HepG2 (cell line): ENCODE measurements around the gene ALCAM. TPM values are rescaled to one million over a fixed set of nuclear protein-coding genes. Genes with fewer than 3 reads are reported as not detected.
A peak's percentile ranks its signal among the peaks of the same experiment; 100 is the strongest.

Experiments
- AGO1 ChIP-seq: fragments of 200-400 bp; formaldehyde crosslinking; IDR thresholded peaks from 2 replicates; pipeline ENCODE4 v1.6.1; 2017; ENCODE audit warnings: mild to moderate bottlenecking, low read depth, low read length, moderate library complexity; ENCODE audit not compliant: poor library complexity, severe bottlenecking
- AKAP8 ChIP-seq: sonication (generic); formaldehyde crosslinking; IDR thresholded peaks from 2 replicates; pipeline ENCODE4 v1.5.1; 2020; ENCODE audit warnings: mild to moderate bottlenecking, missing genetic modification reagents
- DR1 ChIP-seq: sonication (generic); formaldehyde crosslinking; IDR thresholded peaks from 2 replicates; pipeline ENCODE4 v1.8.0; 2021; ENCODE audit warnings: mild to moderate bottlenecking, missing genetic modification reagents, inconsistent platforms
- EED ChIP-seq: sonication (generic); formaldehyde crosslinking; IDR thresholded peaks from 2 replicates; pipeline ENCODE4 v1.5.0; 2020; ENCODE audit warnings: mild to moderate bottlenecking, missing genetic modification reagents
- HES4 ChIP-seq: sonication (generic); formaldehyde crosslinking; IDR thresholded peaks from 2 replicates; pipeline ENCODE4 v1.9.0; 2021; ENCODE audit warnings: mild to moderate bottlenecking, missing genetic modification reagents, borderline replicate concordance
- PBX3 ChIP-seq: sonication (generic); formaldehyde crosslinking; IDR thresholded peaks from 2 replicates; pipeline ENCODE4 v1.8.1; 2023; ENCODE audit warnings: missing genetic modification reagents, inconsistent platforms, borderline replicate concordance
- TBX2 ChIP-seq: sonication (generic); formaldehyde crosslinking; IDR thresholded peaks from 2 replicates; pipeline ENCODE4 v1.5.0; 2020; ENCODE audit warnings: missing genetic modification reagents, mild to moderate bottlenecking, borderline replicate concordance
- ZBTB7B ChIP-seq: sonication (generic); formaldehyde crosslinking; IDR thresholded peaks from 2 replicates; pipeline ENCODE4 v1.4.0; 2020; ENCODE audit warnings: missing genetic modification reagents
- ZFYVE20 ChIP-seq: sonication (generic); formaldehyde crosslinking; IDR thresholded peaks from 2 replicates; pipeline ENCODE4 v1.8.0; 2023; ENCODE audit warnings: low read depth, mild to moderate bottlenecking, moderate library complexity, missing genetic modification reagents, borderline replicate concordance
- ZMYM4 ChIP-seq: sonication (generic); formaldehyde crosslinking; IDR thresholded peaks from 2 replicates; pipeline ENCODE4 v1.8.1; 2023; ENCODE audit warnings: mild to moderate bottlenecking, missing genetic modification reagents
- ZNF264 ChIP-seq: sonication (generic); formaldehyde crosslinking; IDR thresholded peaks from 2 replicates; pipeline ENCODE4 v1.4.0; 2020; ENCODE audit warnings: missing genetic modification reagents
- polyA plus RNA-seq, 8 experiments: library from polyadenylated mRNA; depleted of rRNA in 3 of 8; stranded (reverse) in 7 of 8; unstranded in 1 of 8; fragments of >200 nt; fragmentation: Illumina TruSeq in 4 of 8; extraction: Trizol in 4 of 8; gene quantifications; 2 replicates each; pipeline versions ENCODE4 v1.2.1 to v1.2.3, GENCODE V29; 2011 to 2016; ENCODE audit warnings: low read depth in 4 of 8, missing spikeins in 1 of 8, mixed read lengths in 1 of 8; ENCODE audit not compliant: insufficient read depth in 1 of 8
- total RNA-seq, 5 experiments: library from RNA; depleted of rRNA; stranded (reverse); fragments of >200 nt; fragmentation: Illumina TruSeq; extraction: Trizol; gene quantifications; 2 replicates each; pipeline ENCODE4 v1.2.3, GENCODE V29; 2016; ENCODE audit warnings: low read depth in 1 of 5
- TF ChIP-seq, protein P1 (sequence below): sonication (generic); formaldehyde crosslinking; IDR thresholded peaks from 2 replicates; pipeline ENCODE4 v1.5.0; 2020; ENCODE audit warnings: mild to moderate bottlenecking, missing genetic modification reagents, borderline replicate concordance
- TF ChIP-seq, protein P2 (sequence below): sonication (generic); formaldehyde crosslinking; conservative IDR thresholded peaks from 2 replicates; pipeline ENCODE4 v1.8.0; 2022; ENCODE audit warnings: missing genetic modification reagents
- TF ChIP-seq, protein P3 (sequence below): sonication (generic); formaldehyde crosslinking; conservative IDR thresholded peaks from 2 replicates; pipeline ENCODE4 v1.8.0; 2022; ENCODE audit warnings: mild to moderate bottlenecking, moderate library complexity, missing genetic modification reagents
- TF ChIP-seq, protein P4 (sequence below): sonication (generic); formaldehyde crosslinking; IDR thresholded peaks from 2 replicates; pipeline ENCODE4 v1.4.0; 2020; ENCODE audit warnings: missing genetic modification reagents

Gene ALCAM
- total and polyA plus RNA-seq, 2 of the 13 experiments (the other 11 are each of a cell fraction or from before 2014, with no cell fraction given): 26.0 to 33.1 TPM

DNA sequence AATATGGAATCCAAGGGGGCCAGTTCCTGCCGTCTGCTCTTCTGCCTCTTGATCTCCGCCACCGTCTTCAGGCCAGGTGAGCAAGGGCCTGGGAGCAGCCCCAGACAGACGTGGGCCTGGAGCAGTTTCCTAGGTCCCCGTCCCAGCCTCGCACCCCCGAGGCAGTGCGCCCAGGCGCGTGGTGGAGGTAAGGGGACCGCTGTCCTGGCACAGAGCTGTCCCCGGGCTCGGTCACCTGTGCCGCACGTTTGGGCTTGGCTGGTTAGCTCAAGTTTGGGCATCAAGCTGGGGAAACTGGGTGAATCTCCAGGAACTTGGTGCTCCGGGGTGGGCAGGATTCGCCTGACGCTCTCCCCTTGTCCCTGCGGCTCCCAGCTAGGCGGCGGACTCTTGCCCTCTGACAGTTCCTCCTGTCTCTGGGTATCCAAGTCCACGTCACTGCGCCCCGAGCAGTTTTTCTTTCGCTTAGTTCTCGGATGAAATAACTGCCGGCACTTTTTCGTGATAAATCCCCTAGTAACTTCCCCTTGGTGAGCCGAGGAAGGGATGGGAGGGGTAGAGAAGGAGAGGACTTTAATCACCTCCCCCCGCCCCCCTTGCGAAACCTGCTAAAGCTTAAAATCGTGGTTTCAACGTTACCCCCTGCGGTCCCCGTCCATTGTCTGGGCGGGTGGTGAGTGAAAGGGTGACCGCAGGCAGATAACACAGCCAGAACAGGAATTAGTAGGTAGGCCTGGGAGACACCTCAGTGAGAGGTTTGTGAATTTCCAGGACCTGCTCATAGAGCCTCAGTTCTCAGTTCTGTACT, 901 bp downstream of the ALCAM start (continued):
- TF ChIP-seq ZBTB7B (CRISPR knock-in tag): no peak
- peak; percentile 29; the same call in 1 of the 2 replicates for TF ChIP-seq HES4 (CRISPR knock-in tag)
- no peak for TF ChIP-seq AGO1
- peak; percentile 7; the same call in 1 of the 2 replicates for TF ChIP-seq ZMYM4 (CRISPR knock-in tag)
- TF ChIP-seq TBX2 (CRISPR knock-in tag): 0 out of 2 replicates have a peak, but pooled peaks have one; percentile 21
- no peak for TF ChIP-seq ZNF264 (CRISPR knock-in tag)
- TF ChIP-seq, protein P1, sequence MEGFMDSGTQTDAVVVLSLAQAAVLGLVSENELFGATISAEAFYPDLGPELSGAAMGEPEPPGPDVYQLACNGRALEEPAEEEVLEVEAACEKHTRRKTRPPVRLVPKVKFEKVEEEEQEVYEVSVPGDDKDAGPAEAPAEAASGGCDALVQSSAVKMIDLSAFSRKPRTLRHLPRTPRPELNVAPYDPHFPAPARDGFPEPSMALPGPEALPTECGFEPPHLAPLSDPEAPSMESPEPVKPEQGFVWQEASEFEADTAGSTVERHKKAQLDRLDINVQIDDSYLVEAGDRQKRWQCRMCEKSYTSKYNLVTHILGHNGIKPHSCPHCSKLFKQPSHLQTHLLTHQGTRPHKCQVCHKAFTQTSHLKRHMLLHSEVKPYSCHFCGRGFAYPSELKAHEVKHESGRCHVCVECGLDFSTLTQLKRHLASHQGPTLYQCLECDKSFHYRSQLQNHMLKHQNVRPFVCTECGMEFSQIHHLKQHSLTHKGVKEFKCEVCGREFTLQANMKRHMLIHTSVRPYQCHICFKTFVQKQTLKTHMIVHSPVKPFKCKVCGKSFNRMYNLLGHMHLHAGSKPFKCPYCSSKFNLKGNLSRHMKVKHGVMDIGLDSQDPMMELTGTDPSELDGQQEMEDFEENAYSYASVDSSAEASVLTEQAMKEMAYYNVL (CRISPR knock-in tag): 0 out of 2 replicates have a peak, but pooled peaks have one; percentile 17
- no peak for TF ChIP-seq EED (CRISPR knock-in tag)
- no peak for TF ChIP-seq PBX3 (CRISPR knock-in tag)
- TF ChIP-seq, protein P2, sequence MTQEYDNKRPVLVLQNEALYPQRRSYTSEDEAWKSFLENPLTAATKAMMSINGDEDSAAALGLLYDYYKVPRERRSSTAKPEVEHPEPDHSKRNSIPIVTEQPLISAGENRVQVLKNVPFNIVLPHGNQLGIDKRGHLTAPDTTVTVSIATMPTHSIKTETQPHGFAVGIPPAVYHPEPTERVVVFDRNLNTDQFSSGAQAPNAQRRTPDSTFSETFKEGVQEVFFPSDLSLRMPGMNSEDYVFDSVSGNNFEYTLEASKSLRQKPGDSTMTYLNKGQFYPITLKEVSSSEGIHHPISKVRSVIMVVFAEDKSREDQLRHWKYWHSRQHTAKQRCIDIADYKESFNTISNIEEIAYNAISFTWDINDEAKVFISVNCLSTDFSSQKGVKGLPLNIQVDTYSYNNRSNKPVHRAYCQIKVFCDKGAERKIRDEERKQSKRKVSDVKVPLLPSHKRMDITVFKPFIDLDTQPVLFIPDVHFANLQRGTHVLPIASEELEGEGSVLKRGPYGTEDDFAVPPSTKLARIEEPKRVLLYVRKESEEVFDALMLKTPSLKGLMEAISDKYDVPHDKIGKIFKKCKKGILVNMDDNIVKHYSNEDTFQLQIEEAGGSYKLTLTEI (CRISPR knock-in tag): no peak
- TF ChIP-seq AKAP8 (CRISPR knock-in tag): no peak
- TF ChIP-seq, protein P3, sequence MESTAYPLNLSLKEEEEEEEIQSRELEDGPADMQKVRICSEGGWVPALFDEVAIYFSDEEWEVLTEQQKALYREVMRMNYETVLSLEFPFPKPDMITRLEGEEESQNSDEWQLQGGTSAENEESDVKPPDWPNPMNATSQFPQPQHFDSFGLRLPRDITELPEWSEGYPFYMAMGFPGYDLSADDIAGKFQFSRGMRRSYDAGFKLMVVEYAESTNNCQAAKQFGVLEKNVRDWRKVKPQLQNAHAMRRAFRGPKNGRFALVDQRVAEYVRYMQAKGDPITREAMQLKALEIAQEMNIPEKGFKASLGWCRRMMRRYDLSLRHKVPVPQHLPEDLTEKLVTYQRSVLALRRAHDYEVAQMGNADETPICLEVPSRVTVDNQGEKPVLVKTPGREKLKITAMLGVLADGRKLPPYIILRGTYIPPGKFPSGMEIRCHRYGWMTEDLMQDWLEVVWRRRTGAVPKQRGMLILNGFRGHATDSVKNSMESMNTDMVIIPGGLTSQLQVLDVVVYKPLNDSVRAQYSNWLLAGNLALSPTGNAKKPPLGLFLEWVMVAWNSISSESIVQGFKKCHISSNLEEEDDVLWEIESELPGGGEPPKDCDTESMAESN: no peak
- no peak for TF ChIP-seq ZFYVE20 (CRISPR knock-in tag)
- no peak for TF ChIP-seq DR1
- TF ChIP-seq, protein P4, sequence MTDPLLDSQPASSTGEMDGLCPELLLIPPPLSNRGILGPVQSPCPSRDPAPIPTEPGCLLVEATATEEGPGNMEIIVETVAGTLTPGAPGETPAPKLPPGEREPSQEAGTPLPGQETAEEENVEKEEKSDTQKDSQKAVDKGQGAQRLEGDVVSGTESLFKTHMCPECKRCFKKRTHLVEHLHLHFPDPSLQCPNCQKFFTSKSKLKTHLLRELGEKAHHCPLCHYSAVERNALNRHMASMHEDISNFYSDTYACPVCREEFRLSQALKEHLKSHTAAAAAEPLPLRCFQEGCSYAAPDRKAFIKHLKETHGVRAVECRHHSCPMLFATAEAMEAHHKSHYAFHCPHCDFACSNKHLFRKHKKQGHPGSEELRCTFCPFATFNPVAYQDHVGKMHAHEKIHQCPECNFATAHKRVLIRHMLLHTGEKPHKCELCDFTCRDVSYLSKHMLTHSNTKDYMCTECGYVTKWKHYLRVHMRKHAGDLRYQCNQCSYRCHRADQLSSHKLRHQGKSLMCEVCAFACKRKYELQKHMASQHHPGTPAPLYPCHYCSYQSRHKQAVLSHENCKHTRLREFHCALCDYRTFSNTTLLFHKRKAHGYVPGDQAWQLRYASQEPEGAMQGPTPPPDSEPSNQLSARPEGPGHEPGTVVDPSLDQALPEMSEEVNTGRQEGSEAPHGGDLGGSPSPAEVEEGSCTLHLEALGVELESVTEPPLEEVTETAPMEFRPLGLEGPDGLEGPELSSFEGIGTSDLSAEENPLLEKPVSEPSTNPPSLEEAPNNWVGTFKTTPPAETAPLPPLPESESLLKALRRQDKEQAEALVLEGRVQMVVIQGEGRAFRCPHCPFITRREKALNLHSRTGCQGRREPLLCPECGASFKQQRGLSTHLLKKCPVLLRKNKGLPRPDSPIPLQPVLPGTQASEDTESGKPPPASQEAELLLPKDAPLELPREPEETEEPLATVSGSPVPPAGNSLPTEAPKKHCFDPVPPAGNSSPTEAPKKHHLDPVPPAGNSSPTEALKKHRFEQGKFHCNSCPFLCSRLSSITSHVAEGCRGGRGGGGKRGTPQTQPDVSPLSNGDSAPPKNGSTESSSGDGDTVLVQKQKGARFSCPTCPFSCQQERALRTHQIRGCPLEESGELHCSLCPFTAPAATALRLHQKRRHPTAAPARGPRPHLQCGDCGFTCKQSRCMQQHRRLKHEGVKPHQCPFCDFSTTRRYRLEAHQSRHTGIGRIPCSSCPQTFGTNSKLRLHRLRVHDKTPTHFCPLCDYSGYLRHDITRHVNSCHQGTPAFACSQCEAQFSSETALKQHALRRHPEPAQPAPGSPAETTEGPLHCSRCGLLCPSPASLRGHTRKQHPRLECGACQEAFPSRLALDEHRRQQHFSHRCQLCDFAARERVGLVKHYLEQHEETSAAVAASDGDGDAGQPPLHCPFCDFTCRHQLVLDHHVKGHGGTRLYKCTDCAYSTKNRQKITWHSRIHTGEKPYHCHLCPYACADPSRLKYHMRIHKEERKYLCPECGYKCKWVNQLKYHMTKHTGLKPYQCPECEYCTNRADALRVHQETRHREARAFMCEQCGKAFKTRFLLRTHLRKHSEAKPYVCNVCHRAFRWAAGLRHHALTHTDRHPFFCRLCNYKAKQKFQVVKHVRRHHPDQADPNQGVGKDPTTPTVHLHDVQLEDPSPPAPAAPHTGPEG (CRISPR knock-in tag): no peak
